Astrocyte (in vitro differentiated cells and primary cell): ENCODE results near the gene RPN2. TPM values are rescaled to one million over a fixed set of nuclear protein-coding genes. Genes with fewer than 3 reads are reported as not detected.

ENCODE experiments used
- DNase-seq: peaks from one replicate; pipeline ENCODE4 v3.0.0-alpha.2; 2010; ENCODE audit warnings: low read depth
- FAIRE-seq: peaks from 2 replicates; lab custom pipeline; 2011; peaks lifted over from hg19 to GRCh38; lab: Jason Lieb, UNC
- H2AFZ ChIP-seq: 2 replicates; pipeline ENCODE4 v1.6.0; 2012; ENCODE audit warnings: low read depth, low read length, inconsistent platforms
- H3K27ac ChIP-seq: 2 replicates; pipeline ENCODE4 v1.5.1; 2011; ENCODE audit warnings: low read depth, low read length, inconsistent platforms
- H3K27me3 ChIP-seq: 2 replicates; pipeline ENCODE4 v1.6.0; 2011; ENCODE audit warnings: low read length, inconsistent platforms; ENCODE audit not compliant: insufficient read depth
- H3K36me3 ChIP-seq: 2 replicates; pipeline ENCODE4 v1.5.1; 2011; ENCODE audit warnings: low read length, inconsistent platforms; ENCODE audit not compliant: insufficient read depth
- H3K4me1 ChIP-seq: 2 replicates; pipeline ENCODE4 v1.5.1; 2011; ENCODE audit warnings: low read length, inconsistent platforms; ENCODE audit not compliant: insufficient read depth
- H3K4me2 ChIP-seq: 2 replicates; pipeline ENCODE4 v1.6.0; 2012; ENCODE audit warnings: low read length, inconsistent platforms
- H3K4me3 ChIP-seq: 2 replicates; pipeline ENCODE4 v1.5.1; 2011; ENCODE audit warnings: low read depth, mild to moderate bottlenecking, low read length, inconsistent platforms; ENCODE audit not compliant: insufficient read depth
- H3K79me2 ChIP-seq: 2 replicates; pipeline ENCODE4 v1.6.0; 2012; ENCODE audit warnings: mild to moderate bottlenecking, low read length, inconsistent platforms; ENCODE audit not compliant: insufficient read depth
- H3K9ac ChIP-seq: 2 replicates; pipeline ENCODE4 v1.6.0; 2012; ENCODE audit warnings: mild to moderate bottlenecking, low read length, inconsistent platforms
- H3K9me3 ChIP-seq: 2 replicates; pipeline ENCODE4 v1.5.1; 2012; ENCODE audit warnings: low read depth, mild to moderate bottlenecking, low read length, inconsistent platforms; ENCODE audit not compliant: insufficient read depth
- H4K20me1 ChIP-seq: 2 replicates; pipeline ENCODE4 v1.6.0; 2012; ENCODE audit warnings: low read length, inconsistent platforms; ENCODE audit not compliant: insufficient read depth
- H3K27ac Mint-ChIP-seq: one replicate; pipeline ENCODE4 v1.8.0; 2021; ENCODE audit warnings: mild to moderate bottlenecking, mixed read lengths; ENCODE audit not compliant: unreplicated experiment
- H3K27me3 Mint-ChIP-seq: one replicate; pipeline ENCODE4 v1.8.0; 2021; ENCODE audit warnings: low read depth, mixed read lengths; ENCODE audit not compliant: unreplicated experiment
- H3K36me3 Mint-ChIP-seq: one replicate; pipeline ENCODE4 v1.8.0; 2021; ENCODE audit warnings: low read depth, mixed read lengths; ENCODE audit not compliant: unreplicated experiment
- H3K4me1 Mint-ChIP-seq: one replicate; pipeline ENCODE4 v1.8.0; 2021; ENCODE audit warnings: low read depth, mixed read lengths; ENCODE audit not compliant: unreplicated experiment
- H3K4me3 Mint-ChIP-seq: one replicate; pipeline ENCODE4 v1.8.0; 2021; ENCODE audit warnings: mild to moderate bottlenecking, moderate library complexity, mixed read lengths; ENCODE audit not compliant: unreplicated experiment
- H3K9me3 Mint-ChIP-seq: one replicate; pipeline ENCODE4 v1.8.0; 2021; ENCODE audit warnings: mild to moderate bottlenecking, mixed read lengths; ENCODE audit not compliant: unreplicated experiment
- EZH2 ChIP-seq: IDR thresholded peaks from 2 replicates; pipeline ENCODE4 v1.6.1; 2012; ENCODE audit warnings: mild to moderate bottlenecking, low read length, inconsistent platforms; ENCODE audit not compliant: insufficient read depth
- total RNA-seq: library from RNA; stranded (reverse); gene quantifications from 2 replicates; pipeline ENCODE4 v1.2.1, GENCODE V29; 2021
- TF ChIP-seq, protein P1 (sequence below): IDR thresholded peaks from 2 replicates; pipeline ENCODE4 v1.5.1; 2011; ENCODE audit warnings: low read depth, mild to moderate bottlenecking, inconsistent platforms, low read length, moderate library complexity; ENCODE audit not compliant: insufficient read depth

Gene RPN2
- total RNA-seq, 1 donor from 2014 or later = 259 TPM

- Histone ChIP-seq H3K9me3 (no peaks in the 10 kb centered on the region), H3K9ac (no peak overlapping the region), H4K20me1 (peaks cover 21% of the 10 kb centered on the region), H3K4me1 (peaks cover 4% of the 10 kb centered on the region), H3K27ac (no peak overlapping the region), H3K79me2 (peaks cover 4% of the 10 kb centered on the region), H3K4me3 (no peak overlapping the region), H3K27me3 (no peaks in the 10 kb centered on the region), H3K4me2 (no peak overlapping the region), H2AFZ (no peak overlapping the region), H3K36me3 (peaks cover 44% of the 10 kb centered on the region)
- H3K36me3 Mint-ChIP-seq = peaks cover 11% of the 10 kb centered on the region
- H3K27ac Mint-ChIP-seq = no peak overlapping the region
- H3K4me3 Mint-ChIP-seq = no peak overlapping the region
- DNase-seq = no peak
- no peaks in the 10 kb centered on the region for H3K27me3 Mint-ChIP-seq
- TF ChIP-seq EZH2 = no peak
- TF ChIP-seq, protein P1, sequence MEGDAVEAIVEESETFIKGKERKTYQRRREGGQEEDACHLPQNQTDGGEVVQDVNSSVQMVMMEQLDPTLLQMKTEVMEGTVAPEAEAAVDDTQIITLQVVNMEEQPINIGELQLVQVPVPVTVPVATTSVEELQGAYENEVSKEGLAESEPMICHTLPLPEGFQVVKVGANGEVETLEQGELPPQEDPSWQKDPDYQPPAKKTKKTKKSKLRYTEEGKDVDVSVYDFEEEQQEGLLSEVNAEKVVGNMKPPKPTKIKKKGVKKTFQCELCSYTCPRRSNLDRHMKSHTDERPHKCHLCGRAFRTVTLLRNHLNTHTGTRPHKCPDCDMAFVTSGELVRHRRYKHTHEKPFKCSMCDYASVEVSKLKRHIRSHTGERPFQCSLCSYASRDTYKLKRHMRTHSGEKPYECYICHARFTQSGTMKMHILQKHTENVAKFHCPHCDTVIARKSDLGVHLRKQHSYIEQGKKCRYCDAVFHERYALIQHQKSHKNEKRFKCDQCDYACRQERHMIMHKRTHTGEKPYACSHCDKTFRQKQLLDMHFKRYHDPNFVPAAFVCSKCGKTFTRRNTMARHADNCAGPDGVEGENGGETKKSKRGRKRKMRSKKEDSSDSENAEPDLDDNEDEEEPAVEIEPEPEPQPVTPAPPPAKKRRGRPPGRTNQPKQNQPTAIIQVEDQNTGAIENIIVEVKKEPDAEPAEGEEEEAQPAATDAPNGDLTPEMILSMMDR = no peak
- H3K4me1 Mint-ChIP-seq = peaks cover 19% of the 10 kb centered on the region
- no peaks in the 10 kb centered on the region for H3K9me3 Mint-ChIP-seq
- FAIRE-seq = no peak
These were observed 30.1 kb downstream of the RPN2 start for GRCh38 chr20:37209193-37209592.

DNA sequence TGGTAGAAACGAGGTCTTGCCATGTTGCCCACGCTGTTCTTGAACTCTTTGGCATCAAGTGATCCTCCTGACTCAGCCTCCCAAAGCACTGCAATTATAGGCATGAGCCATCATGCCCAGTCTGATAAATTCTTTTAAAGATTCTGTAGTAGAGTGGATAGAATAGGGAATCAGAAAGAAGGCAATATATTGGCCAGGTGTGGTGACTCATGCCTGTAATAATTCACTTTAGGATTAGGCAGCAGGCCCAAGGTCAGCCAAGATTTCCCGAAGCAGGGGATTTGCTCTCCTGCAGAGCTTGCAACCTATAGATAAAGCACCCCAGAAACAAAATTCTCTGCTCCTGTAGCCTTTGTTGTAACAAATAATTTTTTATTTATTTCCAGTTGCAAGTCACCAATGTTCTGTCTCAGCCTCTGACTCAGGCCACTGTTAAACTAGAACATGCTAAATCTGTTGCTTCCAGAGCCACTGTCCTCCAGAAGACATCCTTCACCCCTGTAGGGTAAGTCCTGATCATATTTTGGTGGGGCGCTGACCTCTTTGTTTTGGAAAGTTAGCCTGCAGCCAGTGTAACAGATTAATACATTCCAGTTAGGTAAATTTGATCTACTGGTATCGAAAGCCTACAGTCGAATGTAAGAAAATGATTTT is 30.7 kb downstream of the RPN2 start:
- H3K4me3 Mint-ChIP-seq = no peak overlapping the region
- no peak overlapping the region for H2AFZ ChIP-seq
- H3K9ac ChIP-seq = no peak overlapping the region
- peaks cover 15% of the 10 kb centered on the region for H4K20me1 ChIP-seq
- H3K27me3 ChIP-seq = no peaks in the 10 kb centered on the region
- H3K4me3 ChIP-seq = no peak overlapping the region
- H3K27ac ChIP-seq = no peak overlapping the region
- peaks cover 41% of the 10 kb centered on the region for H3K36me3 ChIP-seq
- no peaks in the 10 kb centered on the region for H3K9me3 ChIP-seq
- TF ChIP-seq, protein P1 = no peak
- no peak for TF ChIP-seq EZH2
- H3K4me2 ChIP-seq = no peak overlapping the region
- DNase-seq (no peak), FAIRE-seq (no peak)
- H3K27me3 Mint-ChIP-seq = no peaks in the 10 kb centered on the region
- H3K4me1 ChIP-seq = peaks cover 4% of the 10 kb centered on the region
- no peak overlapping the region for H3K27ac Mint-ChIP-seq
- H3K36me3 Mint-ChIP-seq = peaks cover 6% of the 10 kb centered on the region
- no peaks in the 10 kb centered on the region for H3K9me3 Mint-ChIP-seq
- H3K4me1 Mint-ChIP-seq = peaks cover 13% of the 10 kb centered on the region
- peaks cover 3% of the 10 kb centered on the region for H3K79me2 ChIP-seq

GRCh38 chr20:37218441-37218840 is 39.3 kb downstream of the RPN2 start:
- H3K36me3 ChIP-seq = peaks cover 20% of the 10 kb centered on the region
- H2AFZ ChIP-seq = no peak overlapping the region
- peaks cover 5% of the 10 kb centered on the region for H3K79me2 ChIP-seq
- DNase-seq (no peak), FAIRE-seq (no peak)
- no peak overlapping the region for H3K9ac ChIP-seq
- H3K9me3 ChIP-seq = no peaks in the 10 kb centered on the region
- no peak overlapping the region for H3K27ac ChIP-seq
- no peaks in the 10 kb centered on the region for H3K9me3 Mint-ChIP-seq
- H3K4me3 ChIP-seq = no peak overlapping the region
- TF ChIP-seq, protein P1 = no peak
- no peak for TF ChIP-seq EZH2
- no peak overlapping the region for H3K4me2 ChIP-seq
- H3K27me3 Mint-ChIP-seq = no peaks in the 10 kb centered on the region
- H3K4me1 Mint-ChIP-seq = peaks cover 5% of the 10 kb centered on the region
- H3K4me3 Mint-ChIP-seq = no peak overlapping the region
- peaks cover 4% of the 10 kb centered on the region for H3K4me1 ChIP-seq
- no peaks in the 10 kb centered on the region for H3K27me3 ChIP-seq
- no peak overlapping the region for H3K27ac Mint-ChIP-seq
- peaks cover 3% of the 10 kb centered on the region for H3K36me3 Mint-ChIP-seq
- peaks cover 34% of the 10 kb centered on the region for H4K20me1 ChIP-seq
